Measurements from ENCODE around the gene TNS3.
A peak's percentile ranks its signal among the peaks of the same experiment; 100 is the strongest.

The TNS3 gene

GRCh38 chr7:47540387-47541350 lies 41.2 kb downstream of the TNS3 start:
- Histone ChIP-seq H3K9ac (peak overlapping the region in 7 of 11 experiments; percentile 6 to 67 (median 52); a peak in 10 of 22 replicates), H3K27ac (peak overlapping the region in 10 of 11 experiments; percentile 16 to 68 (median 37); a peak in 13 of 22 replicates), H3K4me3 (peak overlapping the region in 5 of 10 experiments; percentile 15 to 52 (median 36); a peak in 8 of 20 replicates), H3K9me3 (replicated peaks in 1 of 11) (peaks cover 0 to 3% (median 0%) of the 10 kb centered on the region in 11 experiments; a peak in 1 of 22 replicates), H3K27me3 (peaks cover 5 to 34% (median 26%) of the 10 kb centered on the region in 11 experiments; a peak in 21 of 22 replicates), H4K20me1 (peaks cover 4 to 97% (median 77%) of the 10 kb centered on the region in 11 experiments; a peak in 21 of 22 replicates), H3K4me2 (peak overlapping the region; percentile 54 to 94 (median 73)), H3K36me3 (peaks cover 0 to 37% (median 1%) of the 10 kb centered on the region in 11 experiments; a peak in 9 of 22 replicates), H3K4me1 (peaks cover 60 to 91% (median 76%) of the 10 kb centered on the region in 10 experiments)
- no peak for TF ChIP-seq Cebpa-rat (IDR thresholded peaks at IDR 0.05)

- peak overlapping the region; percentile 54 to 94 (median 73) for H3K4me2 ChIP-seq
- H3K4me3 ChIP-seq = peak overlapping the region in 3 of 10 experiments; percentile 15 to 52 (median 16); a peak in 4 of 20 replicates
- peaks cover 0 to 39% (median 6%) of the 10 kb centered on the region in 11 experiments; a peak in 8 of 22 replicates for H3K36me3 ChIP-seq
- H3K27me3 ChIP-seq = peaks cover 5 to 34% (median 26%) of the 10 kb centered on the region in 11 experiments; a peak in 21 of 22 replicates
- H3K9ac ChIP-seq = peak overlapping the region in 7 of 11 experiments; percentile 6 to 67 (median 52); a peak in 9 of 22 replicates
- H3K27ac ChIP-seq = peak overlapping the region in 10 of 11 experiments; percentile 16 to 68 (median 37); a peak in 12 of 22 replicates
- H3K9me3 ChIP-seq (replicated peaks in 1 of 11) = peaks cover 0 to 3% (median 0%) of the 10 kb centered on the region in 11 experiments; a peak in 2 of 22 replicates
- H4K20me1 ChIP-seq = peaks cover 4 to 97% (median 80%) of the 10 kb centered on the region in 11 experiments; a peak in 21 of 22 replicates
- peaks cover 53 to 84% (median 69%) of the 10 kb centered on the region in 10 experiments for H3K4me1 ChIP-seq
- TF ChIP-seq Cebpa-rat (IDR thresholded peaks at IDR 0.05) = no peak
Observed at GRCh38 chr7:47540053-47540386, 41.9 kb downstream of the TNS3 start.

- peaks cover 0 to 7% (median under 1%) of the 10 kb centered on the region in 11 experiments; a peak in 7 of 22 replicates for H3K9me3 ChIP-seq (replicated peaks in 1 of 11)
- H3K36me3 ChIP-seq = peaks cover 0 to 44% (median 7%) of the 10 kb centered on the region in 11 experiments; a peak in 8 of 22 replicates
- H3K4me2 ChIP-seq = peak overlapping the region; percentile 54 to 94 (median 73); a peak in 21 of 22 replicates
- peaks cover 4 to 97% (median 80%) of the 10 kb centered on the region in 11 experiments; a peak in 21 of 22 replicates for H4K20me1 ChIP-seq
- peaks cover 48 to 79% (median 64%) of the 10 kb centered on the region in 10 experiments for H3K4me1 ChIP-seq
- TF ChIP-seq Cebpa-rat (IDR thresholded peaks at IDR 0.05) = no peak
- peak overlapping the region in 6 of 11 experiments; percentile 6 to 67 (median 54); a peak in 8 of 22 replicates for H3K9ac ChIP-seq
- peak overlapping the region in 2 of 10 experiments; percentile 16 to 52; a peak in 2 of 20 replicates for H3K4me3 ChIP-seq
- H3K27me3 ChIP-seq = peaks cover 5 to 34% (median 26%) of the 10 kb centered on the region in 11 experiments; a peak in 21 of 22 replicates
- peak overlapping the region in 8 of 11 experiments; percentile 16 to 68 (median 44); a peak in 11 of 22 replicates for H3K27ac ChIP-seq
Observed at GRCh38 chr7:47539398-47540052, 42.4 kb downstream of the TNS3 start.

- H3K27ac ChIP-seq = no peak overlapping the region; a peak in 1 of 22 replicates
- H3K4me1 ChIP-seq = peaks cover 42 to 73% (median 58%) of the 10 kb centered on the region in 10 experiments
- TF ChIP-seq Cebpa-rat (IDR thresholded peaks at IDR 0.05) = no peak
- H4K20me1 ChIP-seq = peaks cover 4 to 96% (median 75%) of the 10 kb centered on the region in 11 experiments; a peak in 21 of 22 replicates
- peaks cover 0 to 51% (median 12%) of the 10 kb centered on the region in 11 experiments; a peak in 8 of 22 replicates for H3K36me3 ChIP-seq
- H3K27me3 ChIP-seq = peaks cover 5 to 34% (median 26%) of the 10 kb centered on the region in 11 experiments; a peak in 21 of 22 replicates
- H3K4me3 ChIP-seq = no peak overlapping the region
- peaks cover 2 to 13% (median 7%) of the 10 kb centered on the region in 11 experiments; a peak in 19 of 22 replicates for H3K9me3 ChIP-seq (replicated peaks in 1 of 11)
- H3K9ac ChIP-seq = peak overlapping the region in 1 of 11 experiments; percentile 66; a peak in 1 of 22 replicates
- peak overlapping the region in 9 of 11 experiments; percentile 54 to 94 (median 74); a peak in 13 of 22 replicates for H3K4me2 ChIP-seq
Observed at GRCh38 chr7:47538846-47539311, 43.0 kb downstream of the TNS3 start.

GRCh38 chr7:47537716-47538675 lies 43.9 kb downstream of the TNS3 start:
- H3K4me3 ChIP-seq = no peak overlapping the region
- H3K4me2 ChIP-seq = peak overlapping the region in 8 of 11 experiments; percentile 14 to 94 (median 69); a peak in 9 of 22 replicates
- H3K27me3 ChIP-seq = peaks cover 5 to 34% (median 26%) of the 10 kb centered on the region in 11 experiments; a peak in 21 of 22 replicates
- no peak for TF ChIP-seq Cebpa-rat (IDR thresholded peaks at IDR 0.05)
- H4K20me1 ChIP-seq = peaks cover 4 to 87% (median 67%) of the 10 kb centered on the region in 11 experiments; a peak in 20 of 22 replicates
- H3K9ac ChIP-seq = peak overlapping the region in 2 of 11 experiments; percentile 1 to 19; a peak in 1 of 22 replicates
- H3K36me3 ChIP-seq = peaks cover 0 to 54% (median 17%) of the 10 kb centered on the region in 11 experiments; a peak in 10 of 22 replicates
- peaks cover 33 to 64% (median 49%) of the 10 kb centered on the region in 10 experiments for H3K4me1 ChIP-seq
- H3K9me3 ChIP-seq (replicated peaks in 1 of 11) = peaks cover 10 to 22% (median 14%) of the 10 kb centered on the region in 11 experiments; a peak in 19 of 22 replicates
- H3K27ac ChIP-seq = no peak overlapping the region

GRCh38 chr7:47536661-47537611 lies 45.0 kb downstream of the TNS3 start:
- Histone ChIP-seq H3K4me1 (peaks cover 30 to 61% (median 40%) of the 10 kb centered on the region in 10 experiments), H3K9ac (0 out of 22 replicates have a peak overlapping the region, but pooled peaks of 1 of the 11 experiments have one; percentile 1), H3K9me3 (replicated peaks in 1 of 11) (peaks cover 13 to 31% (median 23%) of the 10 kb centered on the region in 11 experiments; a peak in 20 of 22 replicates), H3K36me3 (peaks cover 0 to 53% (median 17%) of the 10 kb centered on the region in 11 experiments; a peak in 15 of 22 replicates), H3K27ac (no peak overlapping the region), H4K20me1 (peaks cover 4 to 86% (median 57%) of the 10 kb centered on the region in 11 experiments; a peak in 20 of 22 replicates), H3K4me2 (peak overlapping the region in 4 of 11 experiments; percentile 12 to 86 (median 37); a peak in 7 of 22 replicates), H3K27me3 (peaks cover 5 to 34% (median 26%) of the 10 kb centered on the region in 11 experiments; a peak in 21 of 22 replicates), H3K4me3 (no peak overlapping the region)
- TF ChIP-seq Cebpa-rat (IDR thresholded peaks at IDR 0.05) = no peak
